ENCODE data around the gene IQCH. TPM values are rescaled to one million over a fixed set of nuclear protein-coding genes. Genes with fewer than 3 reads are reported as not detected.
"Not testable (repeated sequence)": the region's sequence is repeated elsewhere in the genome, so short reads cannot be mapped to it uniquely, and the experiment has no call there.

IQCH gene
- total RNA-seq, 1 donor from 2014 or later: 2.8 TPM

DNA sequence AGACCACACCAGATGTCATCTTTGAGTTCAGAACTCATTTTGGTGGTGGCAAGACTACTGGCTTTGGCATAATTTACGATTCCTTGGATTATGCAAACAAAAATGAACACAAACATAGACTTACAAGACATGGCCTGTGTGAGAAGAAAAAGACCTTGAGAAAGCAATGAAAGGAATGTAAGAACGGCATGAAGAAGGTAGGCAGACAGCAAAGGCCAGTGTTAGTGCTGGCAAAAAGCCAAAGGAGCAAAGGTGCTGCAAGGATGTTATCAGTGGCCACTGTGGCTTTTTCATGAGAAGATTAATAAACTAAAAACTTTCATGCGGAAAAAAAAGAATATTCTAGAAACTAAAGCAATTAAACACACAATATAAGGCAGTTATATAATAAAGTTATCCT lies 22.0 kb upstream of the IQCH start:
- no peaks in the 10 kb centered on the region for H3K27me3 Mint-ChIP-seq (ENCODE audit: low read depth)
- H3K36me3 Mint-ChIP-seq (ENCODE audit: low read depth): peaks cover 22% of the 10 kb centered on the region
- H3K4me1 Mint-ChIP-seq: no peaks in the 10 kb centered on the region
- no peak overlapping the region for H3K27ac Mint-ChIP-seq (ENCODE audit: unreplicated experiment)
- DNase-seq (ENCODE audit: low read depth, low spot score): no peak
- H3K9me3 Mint-ChIP-seq: no peaks in the 10 kb centered on the region
- no peak overlapping the region for H3K4me3 Mint-ChIP-seq
- TF ChIP-seq, protein P1, sequence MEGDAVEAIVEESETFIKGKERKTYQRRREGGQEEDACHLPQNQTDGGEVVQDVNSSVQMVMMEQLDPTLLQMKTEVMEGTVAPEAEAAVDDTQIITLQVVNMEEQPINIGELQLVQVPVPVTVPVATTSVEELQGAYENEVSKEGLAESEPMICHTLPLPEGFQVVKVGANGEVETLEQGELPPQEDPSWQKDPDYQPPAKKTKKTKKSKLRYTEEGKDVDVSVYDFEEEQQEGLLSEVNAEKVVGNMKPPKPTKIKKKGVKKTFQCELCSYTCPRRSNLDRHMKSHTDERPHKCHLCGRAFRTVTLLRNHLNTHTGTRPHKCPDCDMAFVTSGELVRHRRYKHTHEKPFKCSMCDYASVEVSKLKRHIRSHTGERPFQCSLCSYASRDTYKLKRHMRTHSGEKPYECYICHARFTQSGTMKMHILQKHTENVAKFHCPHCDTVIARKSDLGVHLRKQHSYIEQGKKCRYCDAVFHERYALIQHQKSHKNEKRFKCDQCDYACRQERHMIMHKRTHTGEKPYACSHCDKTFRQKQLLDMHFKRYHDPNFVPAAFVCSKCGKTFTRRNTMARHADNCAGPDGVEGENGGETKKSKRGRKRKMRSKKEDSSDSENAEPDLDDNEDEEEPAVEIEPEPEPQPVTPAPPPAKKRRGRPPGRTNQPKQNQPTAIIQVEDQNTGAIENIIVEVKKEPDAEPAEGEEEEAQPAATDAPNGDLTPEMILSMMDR (conservative IDR thresholded peaks at IDR 0.05): no peak

DNA sequence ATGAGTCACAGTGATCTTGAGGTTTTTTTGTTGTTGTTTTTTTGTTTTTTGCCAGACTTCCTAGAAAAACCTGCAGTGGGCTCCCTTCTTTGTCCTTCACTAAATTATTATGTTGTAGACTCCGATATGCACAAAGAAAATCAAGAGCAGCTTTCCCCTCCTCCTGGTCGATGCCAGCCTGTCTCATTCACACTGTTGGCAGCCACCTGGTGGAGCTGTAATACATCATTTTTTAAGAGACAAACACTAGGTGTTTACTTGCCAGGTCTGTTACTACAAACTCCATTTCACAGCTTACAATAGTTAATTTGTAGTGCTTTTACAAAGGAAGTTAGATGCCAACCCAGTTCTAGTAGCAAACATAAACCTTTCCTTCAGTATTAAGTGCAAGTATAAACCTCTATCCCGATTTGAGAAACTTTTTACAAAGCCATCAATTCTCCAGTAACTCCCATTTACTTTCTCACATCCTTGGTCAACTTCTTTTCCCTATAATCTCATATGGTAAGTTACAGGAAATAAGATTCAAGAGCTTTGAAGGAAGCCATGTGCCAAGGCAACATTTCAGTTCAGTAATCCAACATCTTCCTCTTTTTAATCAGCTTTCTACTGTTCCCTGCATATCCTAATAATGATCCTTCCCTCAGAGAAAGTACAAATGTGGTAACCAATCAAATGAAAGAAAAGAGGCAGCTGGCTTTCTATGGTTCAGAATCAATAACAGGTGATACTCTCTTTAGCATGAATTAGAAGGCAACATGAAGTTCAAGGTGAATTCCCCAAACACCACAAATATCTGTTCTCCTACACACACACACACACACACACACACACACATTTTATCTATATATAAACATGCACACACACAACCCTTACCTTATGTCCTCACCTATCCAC lies 14.1 kb upstream of the IQCH start:
- no peak overlapping the region for H3K4me3 Mint-ChIP-seq
- H3K27ac Mint-ChIP-seq (ENCODE audit: unreplicated experiment): no peak overlapping the region
- no peak for DNase-seq (ENCODE audit: low read depth, low spot score)
- TF ChIP-seq, protein P1 (conservative IDR thresholded peaks at IDR 0.05): no peak
- no peaks in the 10 kb centered on the region for H3K27me3 Mint-ChIP-seq (ENCODE audit: low read depth)
- H3K36me3 Mint-ChIP-seq (ENCODE audit: low read depth): peaks cover 9% of the 10 kb centered on the region
- H3K9me3 Mint-ChIP-seq: peaks cover 2% of the 10 kb centered on the region
- peaks cover 18% of the 10 kb centered on the region for H3K4me1 Mint-ChIP-seq

DNA sequence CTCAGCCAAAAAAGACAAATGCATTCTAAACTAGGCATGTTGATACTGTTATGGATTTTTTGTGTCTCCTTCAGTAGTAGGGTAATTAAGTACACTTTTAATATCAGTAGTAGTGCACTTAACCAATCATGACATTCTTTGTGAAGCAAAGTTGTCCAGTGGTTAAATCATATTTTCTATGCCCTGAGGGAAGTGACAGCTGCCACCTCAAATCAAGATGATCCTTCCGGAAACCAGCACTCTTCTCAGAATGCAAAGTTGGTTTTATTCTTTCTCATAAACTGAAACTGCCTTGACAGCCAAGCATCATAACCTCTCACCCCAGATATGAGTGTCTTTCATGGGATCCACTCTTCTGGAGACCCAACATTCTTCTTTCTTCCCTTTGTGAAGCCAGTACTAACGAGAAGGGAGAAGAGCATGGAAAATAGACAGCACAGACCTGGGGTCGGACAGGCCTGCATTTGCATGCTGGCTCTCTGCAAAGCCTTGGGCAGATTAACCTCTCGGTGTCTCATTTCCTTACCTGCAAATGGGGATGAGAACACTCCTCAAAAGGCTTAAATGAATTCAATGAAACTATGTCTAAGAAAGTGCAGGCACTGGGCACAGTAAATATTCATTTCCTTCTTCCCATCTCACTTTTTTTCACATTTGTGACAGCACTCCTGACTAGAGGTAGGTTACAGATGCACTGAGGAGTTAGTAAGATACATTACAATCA lies 13.3 kb upstream of the IQCH start:
- TF ChIP-seq, protein P1 (conservative IDR thresholded peaks at IDR 0.05): no peak
- H3K9me3 Mint-ChIP-seq: peaks cover 4% of the 10 kb centered on the region
- peaks cover 18% of the 10 kb centered on the region for H3K4me1 Mint-ChIP-seq
- no peaks in the 10 kb centered on the region for H3K27me3 Mint-ChIP-seq (ENCODE audit: low read depth)
- peaks cover 13% of the 10 kb centered on the region for H3K36me3 Mint-ChIP-seq (ENCODE audit: low read depth)
- H3K27ac Mint-ChIP-seq (ENCODE audit: unreplicated experiment): no peak overlapping the region
- DNase-seq (ENCODE audit: low read depth, low spot score): no peak
- H3K4me3 Mint-ChIP-seq: no peak overlapping the region

DNA sequence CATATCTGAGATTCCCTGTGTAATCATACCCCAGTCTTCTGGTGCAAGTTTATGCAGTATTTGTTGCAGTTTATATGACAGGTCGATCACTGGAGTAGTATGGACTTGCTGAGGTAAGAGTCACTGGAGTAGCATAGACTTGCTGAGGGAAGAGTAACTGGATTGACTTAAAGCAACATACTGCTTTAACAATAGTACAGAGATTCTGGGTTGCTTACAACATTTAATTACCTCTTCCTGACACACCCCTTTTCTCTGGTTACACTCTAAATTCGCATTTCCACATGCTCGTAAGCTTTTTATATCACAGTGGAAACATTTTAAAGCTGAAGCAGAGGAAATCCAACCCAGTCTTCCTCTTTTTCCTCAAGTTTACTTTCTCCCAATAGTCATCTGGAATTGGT lies 11.9 kb upstream of the IQCH start:
- Mint-ChIP-seq H3K27ac (ENCODE audit: unreplicated experiment) (no peak overlapping the region), H3K9me3 (peaks cover 7% of the 10 kb centered on the region), H3K36me3 (ENCODE audit: low read depth) (peaks cover 22% of the 10 kb centered on the region), H3K27me3 (ENCODE audit: low read depth) (no peaks in the 10 kb centered on the region), H3K4me3 (no peak overlapping the region), H3K4me1 (peaks cover 18% of the 10 kb centered on the region)
- TF ChIP-seq, protein P1 (conservative IDR thresholded peaks at IDR 0.05): no peak
- DNase-seq (ENCODE audit: low read depth, low spot score): no peak

DNA sequence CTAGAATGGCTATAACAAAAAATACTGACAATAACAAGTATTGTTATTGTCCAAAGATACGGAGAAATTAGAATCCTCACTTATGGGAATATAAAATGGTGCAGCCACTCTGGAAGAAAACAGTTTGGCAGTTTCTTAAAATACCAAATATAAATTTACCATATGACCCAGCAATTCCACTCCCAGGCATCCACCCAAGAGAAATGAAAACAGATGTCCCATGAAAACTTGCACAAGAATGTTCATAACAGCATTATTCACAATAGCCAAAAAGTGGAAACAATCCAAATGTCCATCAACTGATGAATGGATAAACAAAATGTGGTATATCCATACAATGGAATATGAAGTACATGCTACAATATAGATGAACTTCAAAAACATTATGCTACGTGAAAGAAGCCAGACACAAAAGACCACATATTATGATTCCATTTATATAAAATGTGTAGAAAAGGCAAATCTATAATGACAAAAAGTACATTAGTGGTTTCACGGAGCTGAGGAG lies 9.6 kb upstream of the IQCH start:
- peaks cover 7% of the 10 kb centered on the region for H3K9me3 Mint-ChIP-seq
- H3K27me3 Mint-ChIP-seq (ENCODE audit: low read depth): no peaks in the 10 kb centered on the region
- H3K4me3 Mint-ChIP-seq: no peak overlapping the region
- DNase-seq (ENCODE audit: low read depth, low spot score): no peak
- no peak overlapping the region for H3K27ac Mint-ChIP-seq (ENCODE audit: unreplicated experiment)
- TF ChIP-seq, protein P1 (conservative IDR thresholded peaks at IDR 0.05): no peak
- H3K36me3 Mint-ChIP-seq (ENCODE audit: low read depth): peaks cover 28% of the 10 kb centered on the region
- H3K4me1 Mint-ChIP-seq: peaks cover 18% of the 10 kb centered on the region

DNA sequence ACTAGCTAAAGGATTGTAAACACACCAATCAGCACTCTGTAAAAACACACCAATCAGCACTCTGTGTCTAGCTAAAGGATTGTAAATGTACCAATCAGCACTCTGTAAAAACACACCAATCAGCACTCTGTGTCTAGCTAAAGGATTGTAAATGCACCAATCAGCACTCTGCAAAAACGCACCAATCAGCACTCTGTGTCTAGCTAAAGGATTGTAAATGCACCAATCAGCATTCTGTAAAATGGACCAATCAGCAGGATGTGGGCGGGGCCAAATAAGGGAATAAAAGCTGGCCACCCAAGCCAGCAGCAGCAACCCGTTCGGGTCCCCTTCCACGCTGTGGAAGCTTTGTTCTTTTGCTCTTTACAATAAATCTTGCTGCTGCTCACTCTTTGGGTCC lies 8.0 kb upstream of the IQCH start:
- DNase-seq (ENCODE audit: low read depth, low spot score); H3K9me3 Mint-ChIP-seq; H3K27me3 Mint-ChIP-seq (ENCODE audit: low read depth); H3K4me3 Mint-ChIP-seq; H3K4me1 Mint-ChIP-seq; H3K27ac Mint-ChIP-seq (ENCODE audit: unreplicated experiment): not testable (repeated sequence)
- H3K36me3 Mint-ChIP-seq (ENCODE audit: low read depth): peaks cover 28% of the 10 kb centered on the region

Measured in neural crest cell (in vitro differentiated cells).